HEK293 (cell line): ENCODE measurements around the gene POLR3E.

Source experiments
- CTCF ChIP-seq: fragments of 450-650 bp; formaldehyde crosslinking; IDR thresholded peaks from 2 replicates; pipeline ENCODE4 v1.5.1; 2016; ENCODE audit warnings: missing biosample characterization, missing genetic modification characterization
- GLI2 ChIP-seq: fragments of 450-650 bp; formaldehyde crosslinking; IDR thresholded peaks from 2 replicates; pipeline ENCODE4; 2017; ENCODE audit warnings: missing biosample characterization, missing genetic modification characterization, low read depth, borderline replicate concordance
- KLF16 ChIP-seq: fragments of 450-650 bp; formaldehyde crosslinking; IDR thresholded peaks from 2 replicates; pipeline ENCODE4 v1.5.1; 2017; ENCODE audit warnings: missing biosample characterization, missing genetic modification characterization
- ZNF114 ChIP-seq: fragments of 450-650 bp; formaldehyde crosslinking; IDR thresholded peaks from 2 replicates; pipeline ENCODE4 v1.5.0; 2017; ENCODE audit warnings: missing biosample characterization, missing genetic modification characterization
- ZNF239 ChIP-seq: fragments of 450-650 bp; formaldehyde crosslinking; IDR thresholded peaks from 2 replicates; pipeline ENCODE4 v1.5.1; 2016; ENCODE audit warnings: missing biosample characterization, missing genetic modification characterization
- ZNF274 ChIP-seq, 2 experiments: fragments of 200-500 bp in 1 of 2; fragments of 450-650 bp in 1 of 2; sonication (Bioruptor generic) in 1 of 2; formaldehyde crosslinking in 1 of 2; IDR thresholded peaks; 2 replicates each; pipeline versions ENCODE4 v1.5.1 to v1.6.1; 2014 to 2016; ENCODE audit warnings: borderline replicate concordance in 1 of 2, inconsistent platforms in 1 of 2, low read length in 1 of 2, missing biosample characterization in 1 of 2, missing genetic modification characterization in 1 of 2
- ZNF311 ChIP-seq: fragments of 450-650 bp; formaldehyde crosslinking; IDR thresholded peaks from 2 replicates; pipeline ENCODE4 v1.5.1; 2017; ENCODE audit warnings: missing biosample characterization, missing genetic modification characterization, borderline replicate concordance
- ZNF704 ChIP-seq: fragments of 450-650 bp; formaldehyde crosslinking; IDR thresholded peaks from 2 replicates; pipeline ENCODE4 v1.5.1; 2016; ENCODE audit warnings: missing biosample characterization, missing genetic modification characterization
- TF ChIP-seq, protein P1 (sequence below): fragments of 450-650 bp; formaldehyde crosslinking; IDR thresholded peaks from 2 replicates; pipeline ENCODE4 v1.5.1; 2016; ENCODE audit warnings: missing biosample characterization, missing genetic modification characterization

DNA sequence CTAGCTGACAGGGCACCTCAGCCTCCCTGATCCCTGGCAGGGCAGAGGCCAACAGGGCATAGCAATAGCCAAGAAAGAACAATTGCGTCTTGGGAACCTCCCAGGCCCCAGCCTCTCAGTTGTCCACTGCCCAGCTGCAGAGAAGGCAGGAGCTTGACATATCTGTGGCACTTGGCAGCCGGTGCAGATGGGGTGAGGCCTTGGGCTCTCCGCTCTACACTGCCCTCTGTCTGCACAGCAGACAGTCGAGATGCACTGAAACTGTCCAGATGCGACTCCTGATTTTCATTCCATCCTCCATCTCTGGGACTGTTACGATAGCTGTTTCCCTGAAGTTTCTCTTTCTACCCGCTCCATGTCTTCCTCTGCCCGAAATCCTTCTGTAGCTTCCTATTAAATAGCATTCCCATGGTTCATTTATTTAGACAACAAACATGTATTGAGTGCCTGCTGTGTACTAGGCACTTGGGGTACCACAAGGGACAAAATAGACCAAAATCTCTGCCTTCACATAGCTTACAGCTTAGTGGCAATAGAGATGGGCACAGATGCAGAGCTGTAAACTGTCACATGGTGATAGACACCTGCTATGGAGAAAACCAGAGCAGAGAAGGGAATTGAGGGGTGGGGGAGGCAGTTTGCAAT is 3.3 kb downstream of the POLR3E start:
- TF ChIP-seq ZNF274 (IDR thresholded peaks at IDR 0.05; ENCODE audit: low read length) (no peak), ZNF274 (tag by site-specific recombination; IDR thresholded peaks at IDR 0.05; ENCODE audit: borderline replicate concordance) (no peak), ZNF311 (tag by site-specific recombination) (no peak), CTCF (tag by site-specific recombination) (peak; percentile 59; the same call in 1 of the 2 replicates), KLF16 (no peak), GLI2 (tag by site-specific recombination) (no peak), ZNF704 (tag by site-specific recombination) (no peak), ZNF239 (tag by site-specific recombination) (no peak), ZNF114 (no peak)
- TF ChIP-seq, protein P1, sequence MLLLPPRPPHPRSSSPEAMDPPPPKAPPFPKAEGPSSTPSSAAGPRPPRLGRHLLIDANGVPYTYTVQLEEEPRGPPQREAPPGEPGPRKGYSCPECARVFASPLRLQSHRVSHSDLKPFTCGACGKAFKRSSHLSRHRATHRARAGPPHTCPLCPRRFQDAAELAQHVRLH (tag by site-specific recombination): no peak
